BE2C (cell line): Measurements from ENCODE around the gene SLC22A3.
"Not testable (repeated sequence)": the region's sequence is repeated elsewhere in the genome, so short reads cannot be mapped to it uniquely, and the experiment has no call there.

Experiments used
- DNase-seq: peaks from one replicate; pipeline ENCODE4 v3.0.0-alpha.2; 2020
- H3K27me3 ChIP-seq: fragments of 250-450 bp; sonication (Bioruptor Pico); 2 replicates; pipeline ENCODE4 v1.5.1; 2020; ENCODE audit warnings: mild to moderate bottlenecking
- H3K36me3 ChIP-seq: fragments of 250-450 bp; sonication (Bioruptor Pico); 2 replicates; pipeline ENCODE4 v1.5.1; 2020; ENCODE audit warnings: mild to moderate bottlenecking
- H3K4me1 ChIP-seq: fragments of 250-450 bp; sonication (Bioruptor Pico); 2 replicates; pipeline ENCODE4 v1.5.1; 2020
- H3K4me3 ChIP-seq: 2 replicates; pipeline ENCODE4 v1.5.1; 2011; ENCODE audit warnings: low read depth, low read length
- H3K9me3 ChIP-seq: fragments of 250-450 bp; sonication (Bioruptor Pico); 2 replicates; pipeline ENCODE4 v1.5.1; 2020
- TF ChIP-seq, protein P1 (sequence below): IDR thresholded peaks from 2 replicates; pipeline ENCODE4 v1.5.1; 2012; ENCODE audit warnings: mild to moderate bottlenecking, low read depth, low read length

Gene SLC22A3

DNA sequence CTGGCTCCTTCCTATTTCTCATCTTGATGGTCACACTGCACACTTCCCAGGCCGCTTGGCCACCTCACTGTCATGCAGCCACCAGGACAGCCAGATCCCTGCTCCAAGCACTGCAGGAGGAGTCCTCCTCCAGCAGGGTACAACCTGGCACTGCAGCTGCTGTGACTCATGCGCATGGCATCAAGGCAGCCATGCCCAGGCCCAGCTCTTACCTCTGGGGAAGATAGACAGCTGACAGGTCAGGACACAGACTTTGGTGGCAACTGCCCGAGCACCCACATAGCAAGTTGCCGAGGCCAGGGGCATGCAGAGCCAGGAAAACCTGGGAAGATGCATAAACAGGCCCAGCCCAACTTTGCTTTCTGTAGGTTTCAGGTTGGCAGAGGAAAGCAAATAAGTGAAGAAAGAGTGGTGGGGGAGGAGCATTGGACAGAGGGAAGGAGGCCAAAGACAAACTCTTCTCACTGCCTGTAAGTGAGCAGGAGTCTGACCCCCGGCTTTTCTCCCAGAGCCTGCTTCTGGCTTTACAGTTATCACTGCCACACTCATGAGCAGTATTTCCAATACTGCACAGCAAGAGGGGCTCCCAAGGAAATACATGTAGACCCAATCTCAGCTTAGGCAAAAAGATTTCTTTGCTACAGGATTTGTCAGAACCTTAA, 38.8 kb downstream of the SLC22A3 start:
- H3K36me3 ChIP-seq = no peaks in the 10 kb centered on the region
- no peaks in the 10 kb centered on the region for H3K27me3 ChIP-seq
- no peaks in the 10 kb centered on the region for H3K4me1 ChIP-seq
- no peaks in the 10 kb centered on the region for H3K9me3 ChIP-seq
- TF ChIP-seq, protein P1, sequence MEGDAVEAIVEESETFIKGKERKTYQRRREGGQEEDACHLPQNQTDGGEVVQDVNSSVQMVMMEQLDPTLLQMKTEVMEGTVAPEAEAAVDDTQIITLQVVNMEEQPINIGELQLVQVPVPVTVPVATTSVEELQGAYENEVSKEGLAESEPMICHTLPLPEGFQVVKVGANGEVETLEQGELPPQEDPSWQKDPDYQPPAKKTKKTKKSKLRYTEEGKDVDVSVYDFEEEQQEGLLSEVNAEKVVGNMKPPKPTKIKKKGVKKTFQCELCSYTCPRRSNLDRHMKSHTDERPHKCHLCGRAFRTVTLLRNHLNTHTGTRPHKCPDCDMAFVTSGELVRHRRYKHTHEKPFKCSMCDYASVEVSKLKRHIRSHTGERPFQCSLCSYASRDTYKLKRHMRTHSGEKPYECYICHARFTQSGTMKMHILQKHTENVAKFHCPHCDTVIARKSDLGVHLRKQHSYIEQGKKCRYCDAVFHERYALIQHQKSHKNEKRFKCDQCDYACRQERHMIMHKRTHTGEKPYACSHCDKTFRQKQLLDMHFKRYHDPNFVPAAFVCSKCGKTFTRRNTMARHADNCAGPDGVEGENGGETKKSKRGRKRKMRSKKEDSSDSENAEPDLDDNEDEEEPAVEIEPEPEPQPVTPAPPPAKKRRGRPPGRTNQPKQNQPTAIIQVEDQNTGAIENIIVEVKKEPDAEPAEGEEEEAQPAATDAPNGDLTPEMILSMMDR = no peak
- no peak for DNase-seq
- H3K4me3 ChIP-seq = no peak overlapping the region

DNA sequence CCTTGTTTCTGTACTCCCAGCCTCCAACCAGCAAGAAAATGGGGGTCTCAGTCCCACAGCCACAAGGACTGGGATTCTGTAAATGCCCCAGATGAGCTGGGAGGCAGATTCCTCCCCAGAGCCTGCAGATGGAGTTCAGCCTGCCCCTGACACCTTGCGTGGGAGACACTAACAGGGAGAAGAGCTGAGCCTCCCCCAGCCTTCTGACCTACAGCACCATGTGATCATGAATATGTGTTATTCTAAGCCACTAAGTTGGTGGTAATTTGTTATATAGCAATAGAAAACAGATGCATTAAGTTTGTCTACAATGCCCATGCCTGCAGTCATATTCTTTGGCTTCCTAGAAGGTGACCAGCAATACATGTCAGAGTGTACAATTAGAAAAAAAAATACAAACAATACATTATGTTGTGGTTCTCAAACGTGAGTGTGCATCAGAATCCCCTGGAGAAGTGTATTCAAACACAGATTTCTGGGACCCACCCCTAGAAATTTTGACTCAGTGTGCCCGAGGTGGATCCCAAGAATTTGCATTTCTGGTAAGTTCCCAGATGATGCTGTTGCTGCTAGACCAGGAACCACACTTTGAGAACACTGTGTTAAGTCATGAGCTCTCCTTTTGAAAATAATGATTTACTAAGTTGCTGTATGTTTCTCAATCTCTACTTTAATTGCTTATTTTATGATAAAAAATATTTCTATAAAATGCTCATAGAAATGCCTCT, 39.9 kb downstream of the SLC22A3 start:
- TF ChIP-seq, protein P1 = no peak
- DNase-seq = no peak
- Histone ChIP-seq H3K4me3 (no peak overlapping the region), H3K9me3 (no peaks in the 10 kb centered on the region), H3K36me3 (no peaks in the 10 kb centered on the region), H3K27me3 (no peaks in the 10 kb centered on the region), H3K4me1 (no peaks in the 10 kb centered on the region)

DNA sequence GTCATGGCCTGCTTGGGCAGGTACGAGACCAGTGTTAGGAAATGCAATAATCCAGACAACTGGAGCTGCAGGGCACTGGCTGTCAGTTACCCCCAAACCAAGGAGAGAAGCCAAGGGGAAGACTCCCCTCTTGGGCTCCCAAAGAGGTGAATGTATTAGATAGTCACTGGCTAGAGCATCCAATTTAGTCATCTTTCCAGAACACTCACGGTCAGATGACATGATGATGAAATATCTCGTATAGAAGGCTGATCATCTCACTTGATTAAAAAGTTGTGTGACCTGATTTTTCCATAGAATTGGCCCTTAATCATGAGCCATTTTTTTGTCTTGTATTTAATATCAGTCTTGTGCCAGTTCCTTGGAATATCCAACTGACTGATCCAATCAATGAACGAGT, 40.7 kb downstream of the SLC22A3 start:
- DNase-seq = no peak
- H3K27me3 ChIP-seq = no peaks in the 10 kb centered on the region
- no peaks in the 10 kb centered on the region for H3K36me3 ChIP-seq
- no peak overlapping the region for H3K4me3 ChIP-seq
- no peaks in the 10 kb centered on the region for H3K9me3 ChIP-seq
- TF ChIP-seq, protein P1 = no peak
- H3K4me1 ChIP-seq = no peaks in the 10 kb centered on the region

DNA sequence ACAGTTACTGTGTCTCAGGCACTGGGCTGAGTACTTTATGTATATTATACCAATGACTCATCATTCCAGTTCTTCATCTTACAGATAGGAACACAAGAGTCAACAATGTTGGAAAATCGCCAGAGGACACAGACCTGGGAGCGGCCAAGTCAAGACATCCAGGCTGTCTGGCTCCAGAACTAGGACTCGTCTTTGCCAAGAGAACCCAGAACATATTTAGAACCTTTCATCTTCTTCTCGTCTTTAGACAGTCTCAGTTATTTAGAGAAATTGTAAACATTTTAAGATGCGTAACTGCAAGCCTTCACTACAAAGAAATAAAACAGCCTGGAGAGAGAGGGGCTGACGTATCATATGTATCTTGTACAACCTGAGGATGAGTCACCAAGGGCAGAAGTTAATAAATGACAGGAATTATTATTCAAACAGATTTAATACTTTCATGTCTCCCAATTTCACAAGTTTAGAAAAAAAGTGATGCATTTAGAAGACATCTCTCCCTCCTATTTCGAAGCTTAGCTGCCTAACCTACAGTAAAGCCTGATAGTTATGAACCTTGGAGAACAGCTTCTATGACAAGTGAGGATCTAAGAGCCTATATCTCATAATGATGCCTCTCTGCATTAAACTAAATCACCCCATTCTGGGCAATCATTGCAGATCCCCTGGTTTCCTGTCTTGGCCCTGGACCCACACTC, 43.4 kb downstream of the SLC22A3 start:
- Histone ChIP-seq H3K27me3 (no peaks in the 10 kb centered on the region), H3K4me3 (no peak overlapping the region), H3K36me3 (no peaks in the 10 kb centered on the region), H3K9me3 (no peaks in the 10 kb centered on the region), H3K4me1 (no peaks in the 10 kb centered on the region)
- no peak for DNase-seq
- TF ChIP-seq, protein P1 = no peak

DNA sequence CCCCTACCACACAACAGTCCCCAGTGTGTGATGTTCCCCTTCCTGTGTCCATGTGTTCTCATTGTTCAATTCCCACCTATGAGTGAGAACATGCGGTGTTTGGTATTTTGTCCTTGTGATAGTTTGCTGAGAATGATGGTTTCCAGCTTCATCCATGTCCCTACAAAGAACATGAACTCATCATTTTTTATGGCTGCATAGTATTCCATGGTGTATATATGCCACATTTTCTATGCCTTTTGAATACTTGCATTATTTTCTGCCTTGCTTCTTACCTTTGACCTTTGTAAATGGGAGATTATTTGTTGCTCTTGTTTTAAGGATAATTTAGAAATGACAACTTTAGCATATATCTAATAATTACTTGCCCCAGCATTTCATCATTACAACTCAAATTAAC, 45.3 kb downstream of the SLC22A3 start:
- not testable (repeated sequence) for H3K4me3 ChIP-seq, H3K4me1 ChIP-seq, H3K27me3 ChIP-seq, H3K9me3 ChIP-seq, DNase-seq, H3K36me3 ChIP-seq

DNA sequence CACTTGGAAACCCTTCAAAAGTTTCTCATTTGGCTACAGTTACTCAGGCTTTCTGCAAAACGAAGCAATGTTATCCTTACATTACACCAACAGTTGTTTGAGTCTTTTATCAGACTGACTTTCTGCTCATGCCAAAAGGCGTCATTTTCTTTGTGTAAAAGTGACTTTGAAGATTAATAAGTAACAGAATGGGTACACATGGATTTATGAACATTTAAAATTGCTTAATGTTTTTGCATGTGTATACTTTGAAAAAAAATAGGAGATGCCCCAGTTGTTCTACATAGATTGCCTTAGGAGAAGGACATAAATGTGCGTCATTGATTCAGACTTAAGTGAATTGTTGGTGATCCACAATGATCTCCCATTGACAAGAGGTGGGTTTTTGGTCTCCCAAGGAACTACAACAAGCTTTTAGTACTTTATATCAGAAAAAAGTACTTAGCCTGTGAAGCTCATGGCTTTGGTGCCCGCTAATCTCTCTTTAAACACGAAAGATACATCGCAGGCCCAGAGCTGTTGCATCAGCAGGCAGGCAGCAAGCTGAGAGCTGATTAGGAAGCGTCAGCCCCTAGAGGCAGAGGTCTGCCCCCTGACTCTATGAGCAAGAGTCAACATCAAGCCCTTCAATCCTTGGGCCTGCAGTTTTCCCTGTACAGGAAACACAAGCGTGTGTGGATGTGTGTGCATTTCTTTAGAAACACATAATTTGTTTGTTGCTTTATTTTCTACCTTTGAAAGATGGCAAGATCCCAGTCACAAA, 45.9 kb downstream of the SLC22A3 start:
- DNase-seq = no peak
- no peak overlapping the region for H3K4me3 ChIP-seq
- no peaks in the 10 kb centered on the region for H3K36me3 ChIP-seq
- no peaks in the 10 kb centered on the region for H3K27me3 ChIP-seq
- TF ChIP-seq, protein P1 = no peak
- no peaks in the 10 kb centered on the region for H3K4me1 ChIP-seq
- no peaks in the 10 kb centered on the region for H3K9me3 ChIP-seq
